ENCODE results near the gene OR51B4.
"Not testable (repeated sequence)": the region's sequence is repeated elsewhere in the genome, so short reads cannot be mapped to it uniquely, and the experiment has no call there.

The OR51B4 gene

GRCh38 chr11:5257296-5257695 lies 44.5 kb downstream of the OR51B4 start (continued):
- TF ChIP-seq, protein P1, sequence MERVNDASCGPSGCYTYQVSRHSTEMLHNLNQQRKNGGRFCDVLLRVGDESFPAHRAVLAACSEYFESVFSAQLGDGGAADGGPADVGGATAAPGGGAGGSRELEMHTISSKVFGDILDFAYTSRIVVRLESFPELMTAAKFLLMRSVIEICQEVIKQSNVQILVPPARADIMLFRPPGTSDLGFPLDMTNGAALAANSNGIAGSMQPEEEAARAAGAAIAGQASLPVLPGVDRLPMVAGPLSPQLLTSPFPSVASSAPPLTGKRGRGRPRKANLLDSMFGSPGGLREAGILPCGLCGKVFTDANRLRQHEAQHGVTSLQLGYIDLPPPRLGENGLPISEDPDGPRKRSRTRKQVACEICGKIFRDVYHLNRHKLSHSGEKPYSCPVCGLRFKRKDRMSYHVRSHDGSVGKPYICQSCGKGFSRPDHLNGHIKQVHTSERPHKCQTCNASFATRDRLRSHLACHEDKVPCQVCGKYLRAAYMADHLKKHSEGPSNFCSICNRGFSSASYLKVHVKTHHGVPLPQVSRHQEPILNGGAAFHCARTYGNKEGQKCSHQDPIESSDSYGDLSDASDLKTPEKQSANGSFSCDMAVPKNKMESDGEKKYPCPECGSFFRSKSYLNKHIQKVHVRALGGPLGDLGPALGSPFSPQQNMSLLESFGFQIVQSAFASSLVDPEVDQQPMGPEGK (tag by site-specific recombination; IDR thresholded peaks at IDR 0.05): no peak

DNA sequence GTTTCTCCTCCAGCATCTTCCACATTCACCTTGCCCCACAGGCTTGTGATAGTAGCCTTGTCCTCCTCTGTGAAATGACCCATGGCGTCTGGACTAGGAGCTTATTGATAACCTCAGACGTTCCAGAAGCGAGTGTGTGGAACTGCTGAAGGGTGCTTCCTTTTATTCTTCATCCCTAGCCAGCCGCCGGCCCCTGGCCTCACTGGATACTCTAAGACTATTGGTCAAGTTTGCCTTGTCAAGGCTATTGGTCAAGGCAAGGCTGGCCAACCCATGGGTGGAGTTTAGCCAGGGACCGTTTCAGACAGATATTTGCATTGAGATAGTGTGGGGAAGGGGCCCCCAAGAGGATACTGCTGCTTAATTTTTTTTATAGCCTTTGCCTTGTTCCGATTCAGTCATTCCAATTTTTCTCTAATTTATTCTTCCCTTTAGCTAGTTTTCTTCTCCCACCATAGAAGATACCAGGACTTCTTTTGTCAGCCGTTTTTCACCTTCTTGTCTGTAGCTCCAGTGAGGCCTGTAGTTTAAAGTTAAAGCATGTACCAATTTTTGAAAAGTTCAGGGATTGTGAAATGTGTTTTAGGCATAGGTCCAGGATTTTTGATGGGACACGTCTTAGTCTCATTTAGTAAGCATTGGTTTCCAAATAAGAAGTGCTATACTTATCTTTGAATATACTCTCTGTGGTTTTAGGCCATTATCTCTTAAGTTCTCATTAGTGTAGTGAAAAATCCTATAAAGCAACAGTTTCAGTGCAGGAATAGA lies 46.9 kb downstream of the OR51B4 start, which contains the start of gene HBG2:
HBG2 (minus strand) TSS at position 136 of the 768 bp plus-strand sequence; CDS start at position 83, 53 bp downstream.
- CTCF ChIA-PET: interaction anchor here (0.8 kb wide), 1 partner anchor 629 kb away, joined by 4 read pairs; no protein-coding TSS in a partner anchor
- H3K27ac ChIP-seq (ENCODE audit: extremely low read depth, low read depth, low read length); POLR2A ChIA-PET; H3K4me1 ChIP-seq (ENCODE audit: control insufficient read depth, insufficient read depth, low read length); H3K36me3 ChIP-seq (ENCODE audit: control insufficient read depth in 2 of 2, insufficient read depth in 1 of 2, low read length in 2 of 2); H3K9me3 ChIP-seq (ENCODE audit: control insufficient read depth, insufficient read depth, low read depth, low read length); H3K4me3 ChIP-seq (ENCODE audit: low read depth, low read length): not testable (repeated sequence)

- H3K36me3 ChIP-seq (ENCODE audit: control insufficient read depth in 2 of 2, insufficient read depth in 1 of 2, low read length in 2 of 2); H3K9me3 ChIP-seq (ENCODE audit: control insufficient read depth, insufficient read depth, low read depth, low read length); CTCF ChIA-PET; H3K4me1 ChIP-seq (ENCODE audit: control insufficient read depth, insufficient read depth, low read length); POLR2A ChIA-PET; H3K27ac ChIP-seq (ENCODE audit: extremely low read depth, low read depth, low read length); H3K4me3 ChIP-seq (ENCODE audit: low read depth, low read length): not testable (repeated sequence)
Measured at GRCh38 chr11:5254023-5254422, 47.7 kb downstream of the OR51B4 start.

- H3K4me3 ChIP-seq (ENCODE audit: low read depth, low read length); POLR2A ChIA-PET; H3K4me1 ChIP-seq (ENCODE audit: control insufficient read depth, insufficient read depth, low read length); H3K27ac ChIP-seq (ENCODE audit: extremely low read depth, low read depth, low read length); H3K36me3 ChIP-seq (ENCODE audit: control insufficient read depth in 2 of 2, insufficient read depth in 1 of 2, low read length in 2 of 2); H3K9me3 ChIP-seq (ENCODE audit: control insufficient read depth, insufficient read depth, low read depth, low read length); CTCF ChIA-PET: not testable (repeated sequence)
Measured at GRCh38 chr11:5253440-5253839, 48.3 kb downstream of the OR51B4 start.

GRCh38 chr11:5252919-5253265 lies 48.9 kb downstream of the OR51B4 start:
- no peaks in the 10 kb centered on the region for H3K9me3 ChIP-seq (ENCODE audit: control insufficient read depth, insufficient read depth, low read depth, low read length)
- POLR2A ChIA-PET: no interaction called here
- TF ChIP-seq ZFP41 (tag by site-specific recombination; IDR thresholded peaks at IDR 0.05; ENCODE audit: borderline replicate concordance): no peak
- H3K4me3 ChIP-seq (ENCODE audit: low read depth, low read length): no peak overlapping the region
- CTCF ChIA-PET: no interaction called here
- no peak overlapping the region for H3K27ac ChIP-seq (ENCODE audit: extremely low read depth, low read depth, low read length)
- no peaks in the 10 kb centered on the region for H3K36me3 ChIP-seq (ENCODE audit: control insufficient read depth in 2 of 2, insufficient read depth in 1 of 2, low read length in 2 of 2)
- H3K4me1 ChIP-seq (ENCODE audit: control insufficient read depth, insufficient read depth, low read length): no peaks in the 10 kb centered on the region

- no peaks in the 10 kb centered on the region for H3K4me1 ChIP-seq (ENCODE audit: control insufficient read depth, insufficient read depth, low read length)
- H3K27ac ChIP-seq (ENCODE audit: extremely low read depth, low read depth, low read length): no peak overlapping the region
- no peaks in the 10 kb centered on the region for H3K9me3 ChIP-seq (ENCODE audit: control insufficient read depth, insufficient read depth, low read depth, low read length)
- ChIA-PET POLR2A (no interaction called here), CTCF (no interaction called here)
- TF ChIP-seq ZBTB10 (tag by site-specific recombination; IDR thresholded peaks at IDR 0.05) (no peak), TSHZ1 (tag by site-specific recombination; IDR thresholded peaks at IDR 0.05; ENCODE audit: borderline replicate concordance) (no peak), ZNF324 (tag by site-specific recombination; IDR thresholded peaks at IDR 0.05) (no peak)
- no peak overlapping the region for H3K4me3 ChIP-seq (ENCODE audit: low read depth, low read length)
- H3K36me3 ChIP-seq (ENCODE audit: control insufficient read depth in 2 of 2, insufficient read depth in 1 of 2, low read length in 2 of 2): no peaks in the 10 kb centered on the region
Measured at GRCh38 chr11:5252192-5252918, 49.4 kb downstream of the OR51B4 start.
